22Rv1 (cell line): ENCODE measurements around the gene ARPC2.

Experiments
- CTCF ChIP-seq: fragments of 450-650 bp; IDR thresholded peaks from 2 replicates; pipeline ENCODE4 v1.5.1; 2017; ENCODE audit warnings: mild to moderate bottlenecking
- ZFX ChIP-seq: fragments of 450-650 bp; IDR thresholded peaks from 2 replicates; pipeline ENCODE4 v1.6.1; 2017; ENCODE audit warnings: antibody characterized with exemption, borderline replicate concordance

DNA sequence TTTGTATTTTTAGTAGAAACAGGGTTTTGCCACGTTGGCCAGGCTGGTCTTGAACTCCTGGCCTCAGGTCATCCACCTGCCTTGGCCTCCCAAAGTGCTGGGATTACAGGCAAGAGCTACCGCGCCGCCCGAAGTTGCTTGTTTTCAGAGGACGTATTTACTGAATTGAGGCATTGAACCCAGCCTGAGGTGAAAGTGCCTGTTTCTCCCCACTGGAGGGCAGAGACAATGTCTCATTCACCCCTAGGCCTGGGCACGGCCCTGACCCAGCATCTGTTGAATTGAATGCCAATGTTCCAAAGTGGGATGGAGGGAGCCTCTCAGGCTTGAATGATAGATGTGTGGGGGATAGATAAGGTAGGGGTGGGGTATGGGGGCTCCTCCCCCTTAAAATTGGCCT, 79.9 kb downstream of the ARPC2 start:
- TF ChIP-seq CTCF (no peak), ZFX (no peak)
